ENCODE data around the gene ATP6V1G1.

The ATP6V1G1 gene

DNA sequence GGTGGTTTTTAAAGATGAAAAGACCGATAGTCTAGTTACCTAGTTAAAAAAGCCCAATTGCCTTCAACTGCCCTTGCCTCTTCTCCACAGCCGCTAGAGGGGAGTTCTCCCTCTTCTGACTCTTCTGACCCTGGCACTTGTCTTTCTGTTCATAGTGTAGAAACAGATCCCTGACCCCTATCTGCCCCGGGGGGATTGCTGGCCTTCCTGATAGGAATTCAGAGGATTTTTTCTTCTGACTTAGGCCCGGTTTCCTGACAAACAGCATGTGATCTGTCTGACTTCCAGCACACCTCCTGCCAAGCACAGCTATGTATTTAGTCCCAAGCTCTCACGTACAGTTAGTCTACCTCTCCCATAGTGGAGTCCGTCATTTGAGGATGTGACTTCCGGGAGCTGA, 18.5 kb downstream of the ATP6V1G1 start:
- Histone ChIP-seq H3K9ac (ENCODE audit: low read length) (no peak overlapping the region), H3K4me1 (ENCODE audit: low read length) (peaks cover 25% of the 10 kb centered on the region), H3K79me2 (ENCODE audit: low read length) (peaks cover 9% of the 10 kb centered on the region), H2AFZ (ENCODE audit: low read length) (no peak overlapping the region), H3K27me3 (replicated peaks; ENCODE audit: insufficient read depth, low read length) (no peaks in the 10 kb centered on the region), H3K9me2 (replicated peaks; ENCODE audit: insufficient read depth, low read length) (no peaks in the 10 kb centered on the region), H3K36me3 (replicated peaks; ENCODE audit: insufficient read depth, low read length) (no peaks in the 10 kb centered on the region), H4K20me1 (ENCODE audit: insufficient read depth, low read length) (no peaks in the 10 kb centered on the region), H3K9me3 (replicated peaks; ENCODE audit: insufficient read depth, low read length) (no peaks in the 10 kb centered on the region), H3F3A (ENCODE audit: insufficient read depth, low read length) (peaks cover 11% of the 10 kb centered on the region), H3K4me3 (ENCODE audit: low read length) (no peak overlapping the region), H3K4me2 (ENCODE audit: low read depth, low read length) (no peak overlapping the region), H3K27ac (ENCODE audit: low read length) (no peak overlapping the region)
- DNase-seq = no peak
- no peak for TF ChIP-seq EZH2phosphoT487 (IDR thresholded peaks at IDR 0.05; ENCODE audit: low read length)
- TF ChIP-seq CTCF (IDR thresholded peaks at IDR 0.05; ENCODE audit: low read length) = no peak

- H3K4me1 ChIP-seq (ENCODE audit: low read length) = peaks cover 25% of the 10 kb centered on the region
- no peak overlapping the region for H3K4me2 ChIP-seq (ENCODE audit: low read depth, low read length)
- H3K4me3 ChIP-seq (ENCODE audit: low read length) = no peak overlapping the region
- no peaks in the 10 kb centered on the region for H3K27me3 ChIP-seq (replicated peaks; ENCODE audit: insufficient read depth, low read length)
- H2AFZ ChIP-seq (ENCODE audit: low read length) = no peak overlapping the region
- TF ChIP-seq EZH2 (optimal IDR thresholded peaks at IDR 0.05; ENCODE audit: low read depth, low read length) (no peak), CTCF (IDR thresholded peaks at IDR 0.05; ENCODE audit: low read length) (no peak), EZH2phosphoT487 (IDR thresholded peaks at IDR 0.05; ENCODE audit: low read length) (no peak)
- H4K20me1 ChIP-seq (ENCODE audit: insufficient read depth, low read length) = no peaks in the 10 kb centered on the region
- H3K27ac ChIP-seq (ENCODE audit: low read length) = no peak overlapping the region; the same call in 1 of the 2 replicates
- H3K9me2 ChIP-seq (replicated peaks; ENCODE audit: insufficient read depth, low read length) = no peaks in the 10 kb centered on the region
- no peaks in the 10 kb centered on the region for H3K9me3 ChIP-seq (replicated peaks; ENCODE audit: insufficient read depth, low read length)
- H3F3A ChIP-seq (ENCODE audit: insufficient read depth, low read length) = peaks cover 14% of the 10 kb centered on the region
- no peak for DNase-seq
- no peak overlapping the region for H3K9ac ChIP-seq (ENCODE audit: low read length)
- peaks cover 12% of the 10 kb centered on the region for H3K79me2 ChIP-seq (ENCODE audit: low read length)
- no peaks in the 10 kb centered on the region for H3K36me3 ChIP-seq (replicated peaks; ENCODE audit: insufficient read depth, low read length)
Observed at GRCh38 chr9:114606597-114607207, 19.1 kb downstream of the ATP6V1G1 start.

DNA sequence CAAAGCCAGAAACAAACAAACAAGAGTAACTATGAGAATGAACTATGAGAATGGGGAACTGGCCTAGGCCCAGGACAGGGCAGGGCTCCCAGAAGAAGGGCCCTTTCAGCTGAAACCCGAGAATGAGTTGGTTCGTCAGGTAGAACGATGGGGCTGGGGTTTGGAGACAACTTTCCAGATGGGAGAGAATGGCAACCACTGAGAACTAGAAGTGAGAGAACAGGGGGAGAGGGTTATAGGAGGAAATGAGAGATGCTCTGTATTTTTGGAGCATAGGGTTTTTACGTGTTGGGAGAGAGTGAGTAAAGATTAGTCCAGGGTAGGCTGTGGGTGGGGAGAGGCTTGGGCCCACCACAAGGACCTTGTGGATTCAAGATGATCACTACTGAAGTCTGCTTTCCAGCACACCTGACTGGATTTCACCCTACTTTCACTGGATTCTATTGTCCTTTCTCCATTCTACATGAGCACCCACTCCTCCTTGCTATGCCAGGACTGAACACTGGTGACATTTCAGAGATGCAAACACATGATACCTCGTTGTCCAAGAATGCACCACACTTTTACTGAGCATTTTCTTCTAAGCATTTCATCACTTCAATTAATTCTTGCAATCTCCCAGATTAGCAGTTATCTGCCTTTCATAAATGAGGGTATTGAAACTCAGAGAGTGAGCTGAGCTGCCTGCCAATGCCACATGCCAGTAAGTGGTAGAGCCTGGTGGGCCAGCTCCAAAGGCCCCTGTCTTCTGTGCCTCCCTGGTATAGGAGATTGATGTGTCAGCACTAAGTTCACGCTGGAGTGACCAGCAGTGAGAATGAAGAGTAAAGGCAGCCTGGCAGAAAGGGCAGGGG, 20.3 kb downstream of the ATP6V1G1 start:
- no peak overlapping the region; the same call in 1 of the 2 replicates for H3K4me2 ChIP-seq (ENCODE audit: low read depth, low read length)
- H3K9me2 ChIP-seq (replicated peaks; ENCODE audit: insufficient read depth, low read length) = no peaks in the 10 kb centered on the region
- H3K9ac ChIP-seq (ENCODE audit: low read length) = no peak overlapping the region
- peaks cover 24% of the 10 kb centered on the region for H3K79me2 ChIP-seq (ENCODE audit: low read length)
- no peaks in the 10 kb centered on the region for H4K20me1 ChIP-seq (ENCODE audit: insufficient read depth, low read length)
- no peak overlapping the region for H3K4me3 ChIP-seq (ENCODE audit: low read length)
- no peaks in the 10 kb centered on the region for H3K27me3 ChIP-seq (replicated peaks; ENCODE audit: insufficient read depth, low read length)
- no peaks in the 10 kb centered on the region for H3K9me3 ChIP-seq (replicated peaks; ENCODE audit: insufficient read depth, low read length)
- H3F3A ChIP-seq (ENCODE audit: insufficient read depth, low read length) = peaks cover 26% of the 10 kb centered on the region
- no peaks in the 10 kb centered on the region for H3K36me3 ChIP-seq (replicated peaks; ENCODE audit: insufficient read depth, low read length)
- no peak overlapping the region for H2AFZ ChIP-seq (ENCODE audit: low read length)
- H3K4me1 ChIP-seq (ENCODE audit: low read length) = peaks cover 30% of the 10 kb centered on the region
- TF ChIP-seq EZH2 (optimal IDR thresholded peaks at IDR 0.05; ENCODE audit: low read depth, low read length) (no peak), CTCF (IDR thresholded peaks at IDR 0.05; ENCODE audit: low read length) (no peak), EZH2phosphoT487 (IDR thresholded peaks at IDR 0.05; ENCODE audit: low read length) (no peak)
- no peak for DNase-seq
- peak overlapping the region; percentile 23; the same call in 1 of the 2 replicates for H3K27ac ChIP-seq (ENCODE audit: low read length)

Data from MM.1S (cell line).